ENCODE results near the gene SLC44A1.

Gene SLC44A1

GRCh38 chr9:105284463-105284862, 40.0 kb downstream of the SLC44A1 start:
- Histone ChIP-seq H2AK5ac (ENCODE audit: low read length, severe bottlenecking) (no peak overlapping the region), H3K4ac (ENCODE audit: low read depth in 1 of 2, low read length in 2 of 2) (no peak overlapping the region), H3K4me3 (ENCODE audit: insufficient read depth in 1 of 2, low read depth in 1 of 2, low read length in 2 of 2) (no peak overlapping the region), H3K14ac (ENCODE audit: low read length in 2 of 2) (no peak overlapping the region), H2AFZ (ENCODE audit: low read depth, low read length) (no peak overlapping the region), H3K9me3 (ENCODE audit: control insufficient read depth, low read length) (no peaks in the 10 kb centered on the region), H3K23ac (ENCODE audit: low read length in 2 of 2) (no peak overlapping the region), H2BK12ac (ENCODE audit: low read length in 2 of 2) (no peak overlapping the region), H3K9ac (ENCODE audit: low read length) (no peak overlapping the region), H2BK5ac (ENCODE audit: low read depth, low read length, poor library complexity, severe bottlenecking) (no peak overlapping the region), H2BK120ac (ENCODE audit: low read depth, low read length) (no peak overlapping the region), H3K79me1 (replicated peaks; ENCODE audit: low read length, poor library complexity, severe bottlenecking) (peaks cover 14% of the 10 kb centered on the region), H4K91ac (ENCODE audit: low read length) (no peak overlapping the region), H4K8ac (ENCODE audit: low read length) (no peak overlapping the region), H2BK15ac (ENCODE audit: low read depth, poor library complexity, severe bottlenecking) (no peak overlapping the region), H3K4me1 (ENCODE audit: control insufficient read depth, insufficient read depth, low read depth, low read length) (peaks cover 2% of the 10 kb centered on the region), H3K4me2 (ENCODE audit: low read length, poor library complexity, severe bottlenecking) (no peak overlapping the region), H3K36me3 (ENCODE audit: control insufficient read depth in 1 of 2, insufficient read depth in 2 of 2, low read depth in 1 of 2, low read length in 2 of 2) (no peaks in the 10 kb centered on the region), H3K27me3 (ENCODE audit: control insufficient read depth in 1 of 2, insufficient read depth in 1 of 2, low read length in 2 of 2) (no peaks in the 10 kb centered on the region), H3K18ac (ENCODE audit: low read depth in 1 of 2, low read length in 2 of 2) (no peak overlapping the region), H3K27ac (ENCODE audit: low read length, poor library complexity, severe bottlenecking) (no peak overlapping the region)
- DNase-seq = no peak
- WGBS = no CpG with 5 or more reads among the region's 2 CpGs

- H2BK15ac ChIP-seq (ENCODE audit: low read depth, poor library complexity, severe bottlenecking) = no peak overlapping the region
- 80% methylated on average over 4 of the region's 4 CpGs for WGBS
- no peak overlapping the region for H2BK120ac ChIP-seq (ENCODE audit: low read depth, low read length)
Observed at GRCh38 chr9:105286098-105286497, 41.6 kb downstream of the SLC44A1 start.

GRCh38 chr9:105289305-105289704, 44.9 kb downstream of the SLC44A1 start:
- no peak overlapping the region for H3K9ac ChIP-seq (ENCODE audit: low read length)
- H2BK12ac ChIP-seq (ENCODE audit: low read length in 2 of 2) = no peak overlapping the region
- H3K4me1 ChIP-seq (ENCODE audit: control insufficient read depth, insufficient read depth, low read depth, low read length) = no peaks in the 10 kb centered on the region
- no peak overlapping the region for H4K8ac ChIP-seq (ENCODE audit: low read length)
- H3K9me3 ChIP-seq (ENCODE audit: control insufficient read depth, low read length) = no peaks in the 10 kb centered on the region
- no peak overlapping the region for H3K4me3 ChIP-seq (ENCODE audit: insufficient read depth in 1 of 2, low read depth in 1 of 2, low read length in 2 of 2)
- no peaks in the 10 kb centered on the region for H3K27me3 ChIP-seq (ENCODE audit: control insufficient read depth in 1 of 2, insufficient read depth in 1 of 2, low read length in 2 of 2)
- no peak overlapping the region for H2BK120ac ChIP-seq (ENCODE audit: low read depth, low read length)
- H2AFZ ChIP-seq (ENCODE audit: low read depth, low read length) = no peak overlapping the region
- no peak overlapping the region for H2AK5ac ChIP-seq (ENCODE audit: low read length, severe bottlenecking)
- no peak overlapping the region for H3K14ac ChIP-seq (ENCODE audit: low read length in 2 of 2)
- H2BK15ac ChIP-seq (ENCODE audit: low read depth, poor library complexity, severe bottlenecking) = no peak overlapping the region
- DNase-seq = no peak
- no peak overlapping the region for H2BK5ac ChIP-seq (ENCODE audit: low read depth, low read length, poor library complexity, severe bottlenecking)
- no peak overlapping the region for H3K4me2 ChIP-seq (ENCODE audit: low read length, poor library complexity, severe bottlenecking)
- H4K91ac ChIP-seq (ENCODE audit: low read length) = no peak overlapping the region
- no peak overlapping the region for H3K18ac ChIP-seq (ENCODE audit: low read depth in 1 of 2, low read length in 2 of 2)
- no peak overlapping the region for H3K4ac ChIP-seq (ENCODE audit: low read depth in 1 of 2, low read length in 2 of 2)
- H3K36me3 ChIP-seq (ENCODE audit: control insufficient read depth in 1 of 2, insufficient read depth in 2 of 2, low read depth in 1 of 2, low read length in 2 of 2) = no peaks in the 10 kb centered on the region
- H3K79me1 ChIP-seq (replicated peaks; ENCODE audit: low read length, poor library complexity, severe bottlenecking) = peaks cover 10% of the 10 kb centered on the region
- H3K27ac ChIP-seq (ENCODE audit: low read length, poor library complexity, severe bottlenecking) = no peak overlapping the region
- 100% methylated on average over 2 of the region's 3 CpGs for WGBS
- no peak overlapping the region for H3K23ac ChIP-seq (ENCODE audit: low read length in 2 of 2)

More at GRCh38 chr9:105286098-105286497, 41.6 kb downstream of the SLC44A1 start:
- H3K4me3 ChIP-seq (ENCODE audit: insufficient read depth in 1 of 2, low read depth in 1 of 2, low read length in 2 of 2) = no peak overlapping the region
- no peak overlapping the region for H4K91ac ChIP-seq (ENCODE audit: low read length)
- no peak overlapping the region for H3K27ac ChIP-seq (ENCODE audit: low read length, poor library complexity, severe bottlenecking)
- H3K79me1 ChIP-seq (replicated peaks; ENCODE audit: low read length, poor library complexity, severe bottlenecking) = peaks cover 9% of the 10 kb centered on the region
- H3K4me2 ChIP-seq (ENCODE audit: low read length, poor library complexity, severe bottlenecking) = no peak overlapping the region
- no peak overlapping the region for H2BK5ac ChIP-seq (ENCODE audit: low read depth, low read length, poor library complexity, severe bottlenecking)
- H2AFZ ChIP-seq (ENCODE audit: low read depth, low read length) = no peak overlapping the region
- H3K36me3 ChIP-seq (ENCODE audit: control insufficient read depth in 1 of 2, insufficient read depth in 2 of 2, low read depth in 1 of 2, low read length in 2 of 2) = no peaks in the 10 kb centered on the region
- no peak overlapping the region for H2AK5ac ChIP-seq (ENCODE audit: low read length, severe bottlenecking)
- H3K4ac ChIP-seq (ENCODE audit: low read depth in 1 of 2, low read length in 2 of 2) = no peak overlapping the region
- no peak overlapping the region for H3K14ac ChIP-seq (ENCODE audit: low read length in 2 of 2)
- no peak overlapping the region for H3K18ac ChIP-seq (ENCODE audit: low read depth in 1 of 2, low read length in 2 of 2)
- no peak overlapping the region for H3K9ac ChIP-seq (ENCODE audit: low read length)
- peak; percentile 54 for DNase-seq
- no peak overlapping the region for H4K8ac ChIP-seq (ENCODE audit: low read length)
- H3K4me1 ChIP-seq (ENCODE audit: control insufficient read depth, insufficient read depth, low read depth, low read length) = no peaks in the 10 kb centered on the region
- H3K27me3 ChIP-seq (ENCODE audit: control insufficient read depth in 1 of 2, insufficient read depth in 1 of 2, low read length in 2 of 2) = no peaks in the 10 kb centered on the region
- H3K23ac ChIP-seq (ENCODE audit: low read length in 2 of 2) = no peak overlapping the region
- H3K9me3 ChIP-seq (ENCODE audit: control insufficient read depth, low read length) = no peaks in the 10 kb centered on the region
- no peak overlapping the region for H2BK12ac ChIP-seq (ENCODE audit: low read length in 2 of 2)

GRCh38 chr9:105290418-105290817, 46.0 kb downstream of the SLC44A1 start:
- WGBS = 63% methylated on average over 1 of the region's 1 CpG
- Histone ChIP-seq H3K27me3 (ENCODE audit: control insufficient read depth in 1 of 2, insufficient read depth in 1 of 2, low read length in 2 of 2) (no peaks in the 10 kb centered on the region), H3K4me1 (ENCODE audit: control insufficient read depth, insufficient read depth, low read depth, low read length) (no peaks in the 10 kb centered on the region), H3K4me3 (ENCODE audit: insufficient read depth in 1 of 2, low read depth in 1 of 2, low read length in 2 of 2) (no peak overlapping the region), H2BK120ac (ENCODE audit: low read depth, low read length) (no peak overlapping the region), H2AK5ac (ENCODE audit: low read length, severe bottlenecking) (no peak overlapping the region), H3K4me2 (ENCODE audit: low read length, poor library complexity, severe bottlenecking) (no peak overlapping the region), H2AFZ (ENCODE audit: low read depth, low read length) (no peak overlapping the region), H4K91ac (ENCODE audit: low read length) (no peak overlapping the region), H2BK12ac (ENCODE audit: low read length in 2 of 2) (no peak overlapping the region), H3K9ac (ENCODE audit: low read length) (peak overlapping the region; percentile 19), H2BK15ac (ENCODE audit: low read depth, poor library complexity, severe bottlenecking) (no peak overlapping the region), H3K27ac (ENCODE audit: low read length, poor library complexity, severe bottlenecking) (no peak overlapping the region), H3K9me3 (ENCODE audit: control insufficient read depth, low read length) (no peaks in the 10 kb centered on the region), H3K18ac (ENCODE audit: low read depth in 1 of 2, low read length in 2 of 2) (no peak overlapping the region), H3K23ac (ENCODE audit: low read length in 2 of 2) (no peak overlapping the region), H2BK5ac (ENCODE audit: low read depth, low read length, poor library complexity, severe bottlenecking) (no peak overlapping the region), H3K79me1 (replicated peaks; ENCODE audit: low read length, poor library complexity, severe bottlenecking) (peaks cover 10% of the 10 kb centered on the region), H4K8ac (ENCODE audit: low read length) (no peak overlapping the region), H3K14ac (ENCODE audit: low read length in 2 of 2) (no peak overlapping the region), H3K4ac (ENCODE audit: low read depth in 1 of 2, low read length in 2 of 2) (no peak overlapping the region), H3K36me3 (ENCODE audit: control insufficient read depth in 1 of 2, insufficient read depth in 2 of 2, low read depth in 1 of 2, low read length in 2 of 2) (no peaks in the 10 kb centered on the region)
- DNase-seq = peak; percentile 44

Data from mesenchymal stem cell (in vitro differentiated cells and primary cell).